Astrocyte (in vitro differentiated cells and primary cell): ENCODE measurements around the gene ADCY2. TPM values are rescaled to one million over a fixed set of nuclear protein-coding genes. Genes with fewer than 3 reads are reported as not detected.

Experiments
- DNase-seq: peaks from one replicate; pipeline ENCODE4 v3.0.0-alpha.2; 2010; ENCODE audit warnings: low read depth
- FAIRE-seq: peaks from 2 replicates; lab custom pipeline; 2011; peaks lifted over from hg19 to GRCh38; lab: Jason Lieb, UNC
- H2AFZ ChIP-seq: 2 replicates; pipeline ENCODE4 v1.6.0; 2012; ENCODE audit warnings: low read depth, low read length, inconsistent platforms
- H3K27ac ChIP-seq: 2 replicates; pipeline ENCODE4 v1.5.1; 2011; ENCODE audit warnings: low read depth, low read length, inconsistent platforms
- H3K27me3 ChIP-seq: 2 replicates; pipeline ENCODE4 v1.6.0; 2011; ENCODE audit warnings: low read length, inconsistent platforms; ENCODE audit not compliant: insufficient read depth
- H3K36me3 ChIP-seq: 2 replicates; pipeline ENCODE4 v1.5.1; 2011; ENCODE audit warnings: low read length, inconsistent platforms; ENCODE audit not compliant: insufficient read depth
- H3K4me1 ChIP-seq: 2 replicates; pipeline ENCODE4 v1.5.1; 2011; ENCODE audit warnings: low read length, inconsistent platforms; ENCODE audit not compliant: insufficient read depth
- H3K4me2 ChIP-seq: 2 replicates; pipeline ENCODE4 v1.6.0; 2012; ENCODE audit warnings: low read length, inconsistent platforms
- H3K4me3 ChIP-seq: 2 replicates; pipeline ENCODE4 v1.5.1; 2011; ENCODE audit warnings: low read depth, mild to moderate bottlenecking, low read length, inconsistent platforms; ENCODE audit not compliant: insufficient read depth
- H3K79me2 ChIP-seq: 2 replicates; pipeline ENCODE4 v1.6.0; 2012; ENCODE audit warnings: mild to moderate bottlenecking, low read length, inconsistent platforms; ENCODE audit not compliant: insufficient read depth
- H3K9ac ChIP-seq: 2 replicates; pipeline ENCODE4 v1.6.0; 2012; ENCODE audit warnings: mild to moderate bottlenecking, low read length, inconsistent platforms
- H3K9me3 ChIP-seq: 2 replicates; pipeline ENCODE4 v1.5.1; 2012; ENCODE audit warnings: low read depth, mild to moderate bottlenecking, low read length, inconsistent platforms; ENCODE audit not compliant: insufficient read depth
- H4K20me1 ChIP-seq: 2 replicates; pipeline ENCODE4 v1.6.0; 2012; ENCODE audit warnings: low read length, inconsistent platforms; ENCODE audit not compliant: insufficient read depth
- H3K27ac Mint-ChIP-seq: one replicate; pipeline ENCODE4 v1.8.0; 2021; ENCODE audit warnings: mild to moderate bottlenecking, mixed read lengths; ENCODE audit not compliant: unreplicated experiment
- H3K27me3 Mint-ChIP-seq: one replicate; pipeline ENCODE4 v1.8.0; 2021; ENCODE audit warnings: low read depth, mixed read lengths; ENCODE audit not compliant: unreplicated experiment
- H3K36me3 Mint-ChIP-seq: one replicate; pipeline ENCODE4 v1.8.0; 2021; ENCODE audit warnings: low read depth, mixed read lengths; ENCODE audit not compliant: unreplicated experiment
- H3K4me1 Mint-ChIP-seq: one replicate; pipeline ENCODE4 v1.8.0; 2021; ENCODE audit warnings: low read depth, mixed read lengths; ENCODE audit not compliant: unreplicated experiment
- H3K4me3 Mint-ChIP-seq: one replicate; pipeline ENCODE4 v1.8.0; 2021; ENCODE audit warnings: mild to moderate bottlenecking, moderate library complexity, mixed read lengths; ENCODE audit not compliant: unreplicated experiment
- H3K9me3 Mint-ChIP-seq: one replicate; pipeline ENCODE4 v1.8.0; 2021; ENCODE audit warnings: mild to moderate bottlenecking, mixed read lengths; ENCODE audit not compliant: unreplicated experiment
- EZH2 ChIP-seq: IDR thresholded peaks from 2 replicates; pipeline ENCODE4 v1.6.1; 2012; ENCODE audit warnings: mild to moderate bottlenecking, low read length, inconsistent platforms; ENCODE audit not compliant: insufficient read depth
- total RNA-seq: library from RNA; stranded (reverse); gene quantifications from 2 replicates; pipeline ENCODE4 v1.2.1, GENCODE V29; 2021
- TF ChIP-seq, protein P1 (sequence below): IDR thresholded peaks from 2 replicates; pipeline ENCODE4 v1.5.1; 2011; ENCODE audit warnings: low read depth, mild to moderate bottlenecking, inconsistent platforms, low read length, moderate library complexity; ENCODE audit not compliant: insufficient read depth

ADCY2 gene
- total RNA-seq, 1 donor from 2014 or later, result 5.7 TPM

DNA sequence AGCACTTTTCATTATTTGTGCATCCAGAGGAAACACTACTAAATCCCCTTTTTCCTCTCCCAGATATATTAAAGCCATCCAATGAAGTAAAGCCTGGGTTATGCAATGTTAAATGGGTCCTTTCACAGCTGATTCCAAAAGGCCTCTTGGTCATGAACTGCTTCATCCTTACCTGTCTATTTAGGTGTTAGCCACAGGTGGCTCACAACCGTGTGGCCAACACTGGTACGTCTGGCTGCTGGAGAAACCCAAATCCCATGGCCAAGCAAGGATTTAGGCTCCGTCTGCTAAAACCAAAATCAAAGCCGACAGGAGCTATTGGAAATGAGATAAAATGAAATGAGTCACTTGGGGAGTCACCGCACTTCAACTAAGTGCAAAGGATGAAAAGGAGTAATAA is 193.9 kb downstream of the ADCY2 start:
- H4K20me1 ChIP-seq, result no peaks in the 10 kb centered on the region
- no peaks in the 10 kb centered on the region for H3K9me3 ChIP-seq
- no peak overlapping the region for H3K4me3 Mint-ChIP-seq
- no peaks in the 10 kb centered on the region for H3K79me2 ChIP-seq
- H3K4me1 ChIP-seq, result no peaks in the 10 kb centered on the region
- FAIRE-seq (no peak), DNase-seq (no peak)
- TF ChIP-seq, protein P1, sequence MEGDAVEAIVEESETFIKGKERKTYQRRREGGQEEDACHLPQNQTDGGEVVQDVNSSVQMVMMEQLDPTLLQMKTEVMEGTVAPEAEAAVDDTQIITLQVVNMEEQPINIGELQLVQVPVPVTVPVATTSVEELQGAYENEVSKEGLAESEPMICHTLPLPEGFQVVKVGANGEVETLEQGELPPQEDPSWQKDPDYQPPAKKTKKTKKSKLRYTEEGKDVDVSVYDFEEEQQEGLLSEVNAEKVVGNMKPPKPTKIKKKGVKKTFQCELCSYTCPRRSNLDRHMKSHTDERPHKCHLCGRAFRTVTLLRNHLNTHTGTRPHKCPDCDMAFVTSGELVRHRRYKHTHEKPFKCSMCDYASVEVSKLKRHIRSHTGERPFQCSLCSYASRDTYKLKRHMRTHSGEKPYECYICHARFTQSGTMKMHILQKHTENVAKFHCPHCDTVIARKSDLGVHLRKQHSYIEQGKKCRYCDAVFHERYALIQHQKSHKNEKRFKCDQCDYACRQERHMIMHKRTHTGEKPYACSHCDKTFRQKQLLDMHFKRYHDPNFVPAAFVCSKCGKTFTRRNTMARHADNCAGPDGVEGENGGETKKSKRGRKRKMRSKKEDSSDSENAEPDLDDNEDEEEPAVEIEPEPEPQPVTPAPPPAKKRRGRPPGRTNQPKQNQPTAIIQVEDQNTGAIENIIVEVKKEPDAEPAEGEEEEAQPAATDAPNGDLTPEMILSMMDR, result no peak
- TF ChIP-seq EZH2, result no peak
- no peaks in the 10 kb centered on the region for H3K27me3 ChIP-seq
- no peaks in the 10 kb centered on the region for H3K36me3 ChIP-seq
- H3K4me2 ChIP-seq, result no peak overlapping the region
- H3K27ac Mint-ChIP-seq, result no peak overlapping the region
- no peaks in the 10 kb centered on the region for H3K27me3 Mint-ChIP-seq
- H3K9me3 Mint-ChIP-seq, result no peaks in the 10 kb centered on the region
- H3K4me3 ChIP-seq, result no peak overlapping the region
- no peak overlapping the region for H3K27ac ChIP-seq
- H3K9ac ChIP-seq, result no peak overlapping the region
- no peaks in the 10 kb centered on the region for H3K36me3 Mint-ChIP-seq
- no peak overlapping the region for H2AFZ ChIP-seq
- no peaks in the 10 kb centered on the region for H3K4me1 Mint-ChIP-seq

DNA sequence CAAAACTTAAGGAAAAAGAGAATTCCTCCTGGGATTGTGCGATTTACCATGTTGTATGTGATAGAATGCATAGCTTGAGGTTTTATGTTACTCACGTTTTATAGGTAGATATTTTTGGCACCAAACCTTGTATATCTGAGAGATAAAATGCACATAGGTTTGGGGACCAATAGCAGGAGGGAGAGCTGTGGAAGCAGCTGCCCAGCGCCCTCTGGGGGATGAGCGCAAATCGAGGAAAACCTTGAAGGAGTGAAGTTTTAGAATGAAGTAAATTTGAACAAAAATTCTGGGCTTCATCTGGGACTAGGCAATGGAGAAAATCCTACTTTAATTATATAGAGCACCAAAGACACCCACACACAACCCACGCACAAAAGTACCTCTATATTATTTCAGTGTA is 197.0 kb downstream of the ADCY2 start:
- no peak for FAIRE-seq
- no peak overlapping the region for H3K27ac Mint-ChIP-seq
- Histone ChIP-seq H3K27ac (no peak overlapping the region), H2AFZ (no peak overlapping the region), H3K4me1 (no peaks in the 10 kb centered on the region), H3K36me3 (no peaks in the 10 kb centered on the region), H3K27me3 (no peaks in the 10 kb centered on the region), H3K9ac (no peak overlapping the region), H3K79me2 (no peaks in the 10 kb centered on the region), H4K20me1 (no peaks in the 10 kb centered on the region), H3K4me2 (no peak overlapping the region), H3K9me3 (no peaks in the 10 kb centered on the region), H3K4me3 (no peak overlapping the region)
- no peak for TF ChIP-seq EZH2
- TF ChIP-seq, protein P1, result no peak
- no peaks in the 10 kb centered on the region for H3K36me3 Mint-ChIP-seq
- no peaks in the 10 kb centered on the region for H3K27me3 Mint-ChIP-seq
- H3K4me1 Mint-ChIP-seq, result no peaks in the 10 kb centered on the region
- no peak for DNase-seq
- no peaks in the 10 kb centered on the region for H3K9me3 Mint-ChIP-seq
- H3K4me3 Mint-ChIP-seq, result no peak overlapping the region

DNA sequence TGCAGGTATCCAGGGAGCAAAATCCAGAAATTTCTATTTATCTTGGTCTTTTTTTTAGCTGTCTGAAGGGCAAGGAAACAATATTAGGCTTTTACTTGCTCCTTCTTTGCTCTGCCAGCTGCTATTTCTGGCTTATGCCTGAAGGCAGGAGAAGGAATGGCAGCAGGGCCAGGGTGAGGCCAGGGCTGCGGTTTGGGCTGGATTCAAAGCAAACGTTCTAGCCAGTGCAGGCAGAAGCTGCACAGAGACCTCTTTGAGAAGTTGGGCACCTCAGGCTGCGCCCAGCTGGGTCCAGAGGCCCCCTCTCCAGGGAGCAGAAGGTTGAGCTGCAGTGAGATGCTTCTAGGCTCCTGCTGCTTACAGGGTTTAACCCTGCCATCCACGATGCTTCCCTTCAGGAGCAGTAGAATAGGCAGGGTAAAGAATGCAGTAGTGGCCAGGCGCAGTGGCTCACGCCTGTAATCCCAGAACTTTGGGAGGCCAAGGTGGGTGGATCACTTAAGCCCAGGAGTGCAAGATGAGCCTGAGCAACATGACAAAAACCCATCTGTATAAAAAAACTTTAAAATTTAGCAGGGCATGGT is 201.2 kb downstream of the ADCY2 start:
- Histone ChIP-seq H4K20me1 (no peaks in the 10 kb centered on the region), H3K79me2 (no peaks in the 10 kb centered on the region), H3K9ac (no peak overlapping the region), H3K9me3 (no peaks in the 10 kb centered on the region), H3K36me3 (no peaks in the 10 kb centered on the region), H3K27me3 (no peaks in the 10 kb centered on the region), H3K27ac (no peak overlapping the region), H3K4me3 (no peak overlapping the region), H3K4me1 (no peaks in the 10 kb centered on the region), H3K4me2 (no peak overlapping the region), H2AFZ (no peak overlapping the region)
- Mint-ChIP-seq H3K9me3 (peaks cover 5% of the 10 kb centered on the region), H3K4me1 (no peaks in the 10 kb centered on the region), H3K27me3 (no peaks in the 10 kb centered on the region), H3K4me3 (no peak overlapping the region), H3K27ac (no peak overlapping the region), H3K36me3 (no peaks in the 10 kb centered on the region)
- FAIRE-seq (no peak), DNase-seq (peak; percentile 7)
- TF ChIP-seq, protein P1, result no peak
- TF ChIP-seq EZH2, result no peak
